ENCODE data around the gene RABAC1.

DNA sequence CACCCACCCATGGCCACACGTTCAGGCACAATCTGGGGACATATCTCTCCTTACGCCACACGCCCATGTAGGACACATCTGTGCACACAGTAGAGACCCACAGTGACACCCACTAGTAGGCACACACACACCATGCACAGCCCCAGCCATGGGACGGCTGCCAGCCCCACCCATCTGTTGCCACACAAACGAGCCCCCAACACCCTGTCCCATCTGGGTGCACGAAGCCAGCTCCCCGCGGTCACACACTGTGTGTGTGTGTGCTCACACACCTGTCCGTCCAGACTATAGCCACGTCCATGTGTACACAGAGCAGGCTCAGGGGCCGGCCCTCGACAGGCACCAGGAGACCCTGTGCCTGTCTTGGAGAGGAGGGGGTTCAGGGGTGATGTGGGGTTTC is 41.4 kb downstream of the RABAC1 start:
- TF ChIP-seq, protein P1, sequence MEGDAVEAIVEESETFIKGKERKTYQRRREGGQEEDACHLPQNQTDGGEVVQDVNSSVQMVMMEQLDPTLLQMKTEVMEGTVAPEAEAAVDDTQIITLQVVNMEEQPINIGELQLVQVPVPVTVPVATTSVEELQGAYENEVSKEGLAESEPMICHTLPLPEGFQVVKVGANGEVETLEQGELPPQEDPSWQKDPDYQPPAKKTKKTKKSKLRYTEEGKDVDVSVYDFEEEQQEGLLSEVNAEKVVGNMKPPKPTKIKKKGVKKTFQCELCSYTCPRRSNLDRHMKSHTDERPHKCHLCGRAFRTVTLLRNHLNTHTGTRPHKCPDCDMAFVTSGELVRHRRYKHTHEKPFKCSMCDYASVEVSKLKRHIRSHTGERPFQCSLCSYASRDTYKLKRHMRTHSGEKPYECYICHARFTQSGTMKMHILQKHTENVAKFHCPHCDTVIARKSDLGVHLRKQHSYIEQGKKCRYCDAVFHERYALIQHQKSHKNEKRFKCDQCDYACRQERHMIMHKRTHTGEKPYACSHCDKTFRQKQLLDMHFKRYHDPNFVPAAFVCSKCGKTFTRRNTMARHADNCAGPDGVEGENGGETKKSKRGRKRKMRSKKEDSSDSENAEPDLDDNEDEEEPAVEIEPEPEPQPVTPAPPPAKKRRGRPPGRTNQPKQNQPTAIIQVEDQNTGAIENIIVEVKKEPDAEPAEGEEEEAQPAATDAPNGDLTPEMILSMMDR (IDR thresholded peaks at IDR 0.05; ENCODE audit: low read length): no peak
- TF ChIP-seq EZH2phosphoT487 (IDR thresholded peaks at IDR 0.05; ENCODE audit: low read length): no peak
- no peak for TF ChIP-seq EZH2 (optimal IDR thresholded peaks at IDR 0.05; ENCODE audit: low read depth, low read length)

Measured in MM.1S (cell line).